Endothelial cell (in vitro differentiated cells): ENCODE data around the gene CD47. TPM values are rescaled to one million over a fixed set of nuclear protein-coding genes. Genes with fewer than 3 reads are reported as not detected.

Experiments
- DNase-seq: peaks from one replicate; pipeline ENCODE4 v3.0.0; 2021; ENCODE audit warnings: low spot score
- H3K27ac Mint-ChIP-seq: one replicate; pipeline ENCODE4 v1.8.0; 2021; ENCODE audit warnings: mixed read lengths, inconsistent platforms; ENCODE audit not compliant: unreplicated experiment
- H3K27me3 Mint-ChIP-seq: one replicate; pipeline ENCODE4 v1.8.0; 2021; ENCODE audit warnings: mild to moderate bottlenecking, moderate library complexity, mixed read lengths, inconsistent platforms; ENCODE audit not compliant: unreplicated experiment
- H3K36me3 Mint-ChIP-seq: one replicate; pipeline ENCODE4 v1.8.0; 2021; ENCODE audit warnings: mild to moderate bottlenecking, low read depth, mixed read lengths, inconsistent platforms; ENCODE audit not compliant: unreplicated experiment
- H3K4me1 Mint-ChIP-seq: one replicate; pipeline ENCODE4 v1.8.0; 2021; ENCODE audit warnings: mild to moderate bottlenecking, mixed read lengths, inconsistent platforms; ENCODE audit not compliant: unreplicated experiment
- H3K4me3 Mint-ChIP-seq: one replicate; pipeline ENCODE4 v1.8.0; 2021; ENCODE audit warnings: mild to moderate bottlenecking, mixed read lengths, inconsistent platforms; ENCODE audit not compliant: unreplicated experiment
- H3K9me3 Mint-ChIP-seq: one replicate; pipeline ENCODE4 v1.8.0; 2021; ENCODE audit warnings: mixed read lengths, inconsistent platforms; ENCODE audit not compliant: unreplicated experiment
- total RNA-seq: library from RNA; stranded (reverse); fragmentation: NEBNext Ultra II Directional; extraction: Animal tissue kit (Norgen Biotek cat#: 25700); gene quantifications from one replicate; pipeline ENCODE4 v1.2.1, GENCODE V29; 2021; ENCODE audit not compliant: unreplicated experiment
- TF ChIP-seq, protein P1 (sequence below): fragments of 200-600 bp; sonication (generic); IDR thresholded peaks from one replicate; pipeline ENCODE4 v1.5.0; 2021; ENCODE audit warnings: antibody characterized with exemption; ENCODE audit not compliant: unreplicated experiment

Gene CD47
- total RNA-seq, 1 donor from 2014 or later, result 89.6 TPM

DNA sequence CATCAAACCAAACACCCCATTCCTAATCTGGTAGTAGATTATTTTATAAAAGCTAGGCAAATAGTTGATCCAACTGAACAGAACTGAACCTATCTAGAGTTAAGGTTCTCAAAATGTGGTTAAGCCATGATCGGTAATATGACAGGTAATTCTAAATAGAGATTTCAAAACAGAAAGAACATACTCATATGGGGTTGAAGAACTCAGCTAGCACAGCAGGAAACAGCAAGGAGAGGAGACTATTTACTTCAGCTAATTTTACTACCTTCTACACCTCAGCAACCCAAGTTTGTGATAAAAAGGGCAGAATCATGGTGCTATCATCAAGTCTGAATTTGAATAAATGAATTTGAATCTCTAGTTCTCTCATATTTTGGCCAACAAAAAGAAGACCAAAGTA lies 11.8 kb downstream of the CD47 start:
- Mint-ChIP-seq H3K4me1 (no peaks in the 10 kb centered on the region), H3K4me3 (no peak overlapping the region), H3K27me3 (no peaks in the 10 kb centered on the region), H3K36me3 (no peaks in the 10 kb centered on the region), H3K27ac (no peak overlapping the region), H3K9me3 (no peaks in the 10 kb centered on the region)
- TF ChIP-seq, protein P1, sequence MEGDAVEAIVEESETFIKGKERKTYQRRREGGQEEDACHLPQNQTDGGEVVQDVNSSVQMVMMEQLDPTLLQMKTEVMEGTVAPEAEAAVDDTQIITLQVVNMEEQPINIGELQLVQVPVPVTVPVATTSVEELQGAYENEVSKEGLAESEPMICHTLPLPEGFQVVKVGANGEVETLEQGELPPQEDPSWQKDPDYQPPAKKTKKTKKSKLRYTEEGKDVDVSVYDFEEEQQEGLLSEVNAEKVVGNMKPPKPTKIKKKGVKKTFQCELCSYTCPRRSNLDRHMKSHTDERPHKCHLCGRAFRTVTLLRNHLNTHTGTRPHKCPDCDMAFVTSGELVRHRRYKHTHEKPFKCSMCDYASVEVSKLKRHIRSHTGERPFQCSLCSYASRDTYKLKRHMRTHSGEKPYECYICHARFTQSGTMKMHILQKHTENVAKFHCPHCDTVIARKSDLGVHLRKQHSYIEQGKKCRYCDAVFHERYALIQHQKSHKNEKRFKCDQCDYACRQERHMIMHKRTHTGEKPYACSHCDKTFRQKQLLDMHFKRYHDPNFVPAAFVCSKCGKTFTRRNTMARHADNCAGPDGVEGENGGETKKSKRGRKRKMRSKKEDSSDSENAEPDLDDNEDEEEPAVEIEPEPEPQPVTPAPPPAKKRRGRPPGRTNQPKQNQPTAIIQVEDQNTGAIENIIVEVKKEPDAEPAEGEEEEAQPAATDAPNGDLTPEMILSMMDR, result no peak
- no peak for DNase-seq

DNA sequence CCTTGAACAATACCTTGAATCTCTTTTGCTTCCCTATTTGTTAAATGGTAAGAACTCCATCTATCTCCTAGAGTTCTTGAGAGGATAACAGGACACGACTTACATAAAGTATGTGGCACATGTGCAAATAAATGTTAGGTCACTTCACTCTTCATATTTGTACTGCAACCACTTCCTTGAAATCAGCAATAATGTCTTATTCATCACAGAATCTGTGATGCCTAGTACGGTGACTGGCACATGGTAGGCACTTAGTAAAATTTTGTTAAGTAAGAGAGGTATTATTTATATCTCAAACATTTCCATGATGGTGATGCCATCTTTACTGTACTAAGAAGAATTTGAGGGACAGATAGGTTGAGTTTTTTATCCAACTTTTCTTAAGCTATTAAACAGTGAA lies 14.3 kb downstream of the CD47 start:
- Mint-ChIP-seq H3K9me3 (no peaks in the 10 kb centered on the region), H3K27ac (no peak overlapping the region), H3K4me3 (no peak overlapping the region), H3K36me3 (peaks cover 5% of the 10 kb centered on the region), H3K27me3 (no peaks in the 10 kb centered on the region), H3K4me1 (no peaks in the 10 kb centered on the region)
- TF ChIP-seq, protein P1, result no peak
- DNase-seq, result no peak

DNA sequence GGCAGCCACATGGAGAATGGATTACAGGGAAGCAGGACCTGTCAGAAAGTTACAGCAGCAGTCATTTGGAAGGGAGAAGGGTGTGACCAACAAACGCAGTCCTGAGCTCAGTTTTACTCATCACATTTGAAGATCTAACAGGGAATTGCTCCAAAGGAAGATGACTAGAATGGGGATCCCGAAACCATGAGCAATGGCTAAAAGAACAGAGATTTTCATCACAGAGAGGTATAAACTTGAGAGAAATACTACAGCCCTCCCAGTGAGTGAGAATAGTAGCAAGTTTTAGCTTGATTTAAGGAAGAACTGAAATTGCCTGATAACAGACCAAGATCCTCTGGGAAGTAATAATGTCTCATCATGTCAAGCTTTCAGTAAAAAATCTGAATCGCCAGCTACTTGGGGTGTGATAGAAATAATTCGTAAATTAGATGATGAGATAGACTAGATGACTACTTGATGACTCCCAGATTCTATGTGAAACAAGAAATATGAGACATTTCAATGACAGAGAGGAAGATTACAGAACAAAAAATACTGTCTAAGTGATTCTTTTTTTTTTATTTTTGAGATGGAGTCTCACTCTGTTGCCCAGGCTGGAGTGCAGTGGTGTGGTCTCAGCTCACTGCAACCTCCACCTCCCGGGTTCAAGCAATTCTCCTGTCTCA lies 16.9 kb downstream of the CD47 start:
- no peak overlapping the region for H3K4me3 Mint-ChIP-seq
- no peak for DNase-seq
- no peaks in the 10 kb centered on the region for H3K27me3 Mint-ChIP-seq
- H3K36me3 Mint-ChIP-seq, result peaks cover 8% of the 10 kb centered on the region
- TF ChIP-seq, protein P1, result no peak
- no peaks in the 10 kb centered on the region for H3K4me1 Mint-ChIP-seq
- no peak overlapping the region for H3K27ac Mint-ChIP-seq
- H3K9me3 Mint-ChIP-seq, result no peaks in the 10 kb centered on the region

DNA sequence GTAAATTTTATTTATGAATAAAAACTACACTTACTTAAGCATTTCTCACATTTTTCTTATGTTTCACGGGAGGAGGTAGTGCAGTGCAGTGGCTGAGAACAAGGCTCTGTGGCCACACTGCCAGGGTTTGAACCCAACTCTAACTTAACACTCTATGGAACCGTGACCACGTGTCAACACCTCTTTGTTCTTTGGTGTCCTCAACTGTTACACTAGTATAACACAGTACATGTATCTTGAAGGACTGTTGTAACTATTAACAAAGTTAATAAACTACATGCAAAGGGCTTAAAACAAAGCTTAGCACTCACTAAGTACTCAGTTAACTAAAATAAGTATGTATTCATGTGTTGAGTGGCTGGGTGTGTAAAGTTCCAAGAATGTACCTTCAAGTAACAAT lies 19.5 kb downstream of the CD47 start:
- H3K4me1 Mint-ChIP-seq, result no peaks in the 10 kb centered on the region
- TF ChIP-seq, protein P1, result no peak
- peaks cover 13% of the 10 kb centered on the region for H3K36me3 Mint-ChIP-seq
- no peak overlapping the region for H3K27ac Mint-ChIP-seq
- DNase-seq, result no peak
- no peak overlapping the region for H3K4me3 Mint-ChIP-seq
- H3K9me3 Mint-ChIP-seq, result no peaks in the 10 kb centered on the region
- no peaks in the 10 kb centered on the region for H3K27me3 Mint-ChIP-seq

DNA sequence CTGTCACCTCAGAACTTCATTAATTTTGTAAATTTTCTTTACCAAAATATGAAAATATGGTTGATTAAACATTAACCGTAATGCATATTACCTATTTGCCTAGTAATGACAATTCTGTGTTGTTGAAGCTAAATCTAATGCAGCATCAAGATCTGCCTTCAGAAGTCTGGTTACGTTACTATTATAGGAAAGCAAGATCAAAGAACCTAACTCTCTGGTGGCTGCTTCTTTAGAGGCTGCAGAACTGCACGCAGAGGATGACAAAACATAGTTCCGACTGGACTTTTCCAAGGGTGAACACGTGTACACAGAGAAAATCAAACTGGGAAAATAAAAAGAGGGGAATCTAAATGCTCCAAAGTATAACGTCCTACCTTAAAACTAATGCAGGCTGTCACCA lies 20.5 kb downstream of the CD47 start:
- Mint-ChIP-seq H3K4me3 (no peak overlapping the region), H3K4me1 (no peaks in the 10 kb centered on the region), H3K9me3 (no peaks in the 10 kb centered on the region), H3K36me3 (peaks cover 14% of the 10 kb centered on the region), H3K27ac (no peak overlapping the region), H3K27me3 (no peaks in the 10 kb centered on the region)
- DNase-seq, result no peak
- TF ChIP-seq, protein P1, result no peak
